Pancreas (tissue), 10 donors: ENCODE measurements around the gene TACC3. TPM values are rescaled to one million over a fixed set of nuclear protein-coding genes. Genes with fewer than 3 reads are reported as not detected.
A peak's percentile ranks its signal among the peaks of the same experiment; 100 is the strongest.

Experiments used
- ATAC-seq, 4 donors: fragments of 200-7000 bp; cut with Tn5 transposase; one replicate each; pipeline versions ENCODE4 v1.8.0 to v1.9.1; 2020; ENCODE audit warnings: mild to moderate bottlenecking in 4 of 4, moderate library complexity in 4 of 4
- DNase-seq, 6 donors: peaks; one replicate each; pipeline ENCODE4 v3.0.0-alpha.2; 2020
- FAIRE-seq: peaks from 2 replicates; lab custom pipeline; 2012; peaks lifted over from hg19 to GRCh38; lab: Jason Lieb, UNC
- H3K27ac ChIP-seq, 4 donors: fragments of 200-600 bp; sonication (generic); 1 replicate in 3 of 4; 2 replicates in 1 of 4; pipeline versions ENCODE4 v1.5.0 to v1.8.0; 2020
- H3K27me3 ChIP-seq, 4 donors: fragments of 200-600 bp; one replicate each; pipeline ENCODE4 v1.8.0; 2021
- H3K36me3 ChIP-seq, 3 donors: fragments of 200-600 bp; sonication (generic) in 1 of 3; one replicate each; pipeline versions ENCODE4 v1.5.0 to v1.8.0; 2020 to 2021
- H3K4me1 ChIP-seq, 3 donors: fragments of 200-600 bp; one replicate each; pipeline ENCODE4 v1.8.0; 2021
- H3K4me3 ChIP-seq, 4 donors: fragments of 200-600 bp; sonication (generic) in 2 of 4; one replicate each; pipeline versions ENCODE4 v1.5.0 to v1.8.0; 2020 to 2021
- H3K9me3 ChIP-seq, 4 donors: fragments of 200-600 bp; one replicate each; pipeline ENCODE4 v1.8.0; 2021
- WGBS, 2 donors: extraction: QIAGEN DNeasy Blood & Tissue Kit; methylation state at CpG; one replicate each; pipeline ENCODE4 v1.1.7; 2013; 5-methylcytosine and 5-hydroxymethylcytosine counted together
- intact Hi-C, 3 donors: fragments of 100-400 bp; cut with DNase I; formaldehyde crosslinking; loops; one replicate each; pipeline versions ENCODE4 v1.11.1 to v1.14.2; 2022
- polyA plus RNA-seq, 2 donors: library from polyadenylated mRNA; stranded (reverse); fragments of 200-250 nt; gene quantifications; one replicate each; pipeline ENCODE4 v1.2.3, GENCODE V29; 2013
- total RNA-seq, 6 donors: library from RNA; stranded (reverse); fragmentation: NEBNext Ultra II Directional in 4 of 6; extraction: Animal tissue kit (Norgen Biotek cat#: 25700) in 4 of 6; gene quantifications; one replicate each; pipeline versions ENCODE4 v1.2.1 to v1.2.4, GENCODE V29; 2021 to 2023
- TF ChIP-seq, protein P1 (sequence below), 4 donors: fragments of 200-600 bp; sonication (generic) in 3 of 4; IDR thresholded peaks; one replicate each; pipeline versions ENCODE4 v1.5.0 to v1.8.0; 2021; ENCODE audit warnings: antibody characterized with exemption in 4 of 4
- donor health status: healthy with polysubstance abuse.
- donor health status: DM: no; HTN: no; CAD: no; lungs with moderate emphysema.
- donor health status: DM: no; HTN: no; CAD: no.
- donor health status: control.
- donor health status: control.
- donor health status: Bipolar disorder and iron deficiency.
- donor health status: DM: yes; HTN: yes; CAD: no.
- donor health status: DM: no; HTN: no; CAD: no.
- donor health status: DM: no; HTN: no; CAD: no.
- donor health status: DM: yes; HTN: yes; CAD: no.

The TACC3 gene
- total and polyA plus RNA-seq, 8 donors, result 0.97 to 4.8 (median 3.3) TPM

DNA sequence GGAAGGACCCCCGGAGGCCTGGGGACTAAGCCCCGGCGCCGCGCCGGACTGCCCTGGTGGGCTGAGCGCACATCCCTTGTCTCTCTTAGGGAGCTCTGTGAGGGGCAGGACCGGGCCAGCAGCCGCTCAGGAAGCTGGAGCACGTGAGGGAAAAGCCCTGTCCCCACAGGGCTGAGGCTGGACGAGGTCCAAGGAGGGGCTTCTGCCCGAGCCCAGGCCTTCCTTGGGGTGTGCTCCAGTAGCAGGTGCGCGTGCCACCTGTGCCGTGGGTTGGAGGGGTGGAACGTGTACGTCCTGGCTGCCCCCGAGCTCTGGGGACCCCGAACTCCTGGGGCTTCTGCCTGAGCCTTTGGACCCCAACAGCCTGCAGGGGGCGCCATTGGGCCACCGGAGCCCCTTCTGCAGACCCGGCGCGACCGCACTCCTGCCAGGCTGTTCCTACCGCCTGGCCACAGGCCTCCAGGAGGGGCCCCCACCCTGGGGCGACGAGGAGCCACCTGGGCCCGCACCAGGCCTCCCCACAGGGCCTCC is 27.2 kb downstream of the TACC3 start:
- Histone ChIP-seq H3K4me3 (no peak overlapping the region), H3K27me3 (no peaks in the 10 kb centered on the region), H3K27ac (no peak overlapping the region), H3K4me1 (no peaks in the 10 kb centered on the region), H3K36me3 (no peaks in the 10 kb centered on the region), H3K9me3 (no peaks in the 10 kb centered on the region)
- FAIRE-seq, result no peak
- peak in 5 of 6 donors; percentile 52 to 93 (median 75) for DNase-seq
- ATAC-seq, result peak; percentile 33 to 61 (median 48)
- WGBS, 2 donors, result 8 to 14% methylated on average over 24 to 29 of the region's 29 CpGs
- intact Hi-C loops, result loop anchor here in 2 of 3 donors (5.0 to 10.0 kb wide), 3 partner anchors 59 to 436 kb away; no protein-coding TSS in a partner anchor
- TF ChIP-seq, protein P1, sequence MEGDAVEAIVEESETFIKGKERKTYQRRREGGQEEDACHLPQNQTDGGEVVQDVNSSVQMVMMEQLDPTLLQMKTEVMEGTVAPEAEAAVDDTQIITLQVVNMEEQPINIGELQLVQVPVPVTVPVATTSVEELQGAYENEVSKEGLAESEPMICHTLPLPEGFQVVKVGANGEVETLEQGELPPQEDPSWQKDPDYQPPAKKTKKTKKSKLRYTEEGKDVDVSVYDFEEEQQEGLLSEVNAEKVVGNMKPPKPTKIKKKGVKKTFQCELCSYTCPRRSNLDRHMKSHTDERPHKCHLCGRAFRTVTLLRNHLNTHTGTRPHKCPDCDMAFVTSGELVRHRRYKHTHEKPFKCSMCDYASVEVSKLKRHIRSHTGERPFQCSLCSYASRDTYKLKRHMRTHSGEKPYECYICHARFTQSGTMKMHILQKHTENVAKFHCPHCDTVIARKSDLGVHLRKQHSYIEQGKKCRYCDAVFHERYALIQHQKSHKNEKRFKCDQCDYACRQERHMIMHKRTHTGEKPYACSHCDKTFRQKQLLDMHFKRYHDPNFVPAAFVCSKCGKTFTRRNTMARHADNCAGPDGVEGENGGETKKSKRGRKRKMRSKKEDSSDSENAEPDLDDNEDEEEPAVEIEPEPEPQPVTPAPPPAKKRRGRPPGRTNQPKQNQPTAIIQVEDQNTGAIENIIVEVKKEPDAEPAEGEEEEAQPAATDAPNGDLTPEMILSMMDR (IDR thresholded peaks at IDR 0.05), result peak; percentile 66 to 78 (median 71)

GRCh38 chr4:1749370-1749769 is 28.0 kb downstream of the TACC3 start:
- H3K9me3 ChIP-seq, result no peaks in the 10 kb centered on the region
- 62 to 73% methylated on average over 3 of the region's 3 CpGs for WGBS, 2 donors
- intact Hi-C loops, result loop anchor here in 2 of 3 donors (5.0 to 10.0 kb wide), 3 partner anchors 58 to 435 kb away; no protein-coding TSS in a partner anchor
- no peak overlapping the region for H3K27ac ChIP-seq
- no peaks in the 10 kb centered on the region for H3K36me3 ChIP-seq
- TF ChIP-seq, protein P1 (IDR thresholded peaks at IDR 0.05), result no peak
- no peaks in the 10 kb centered on the region for H3K4me1 ChIP-seq
- no peak overlapping the region for H3K4me3 ChIP-seq
- DNase-seq (no peak), ATAC-seq (no peak), FAIRE-seq (no peak)
- no peaks in the 10 kb centered on the region for H3K27me3 ChIP-seq

DNA sequence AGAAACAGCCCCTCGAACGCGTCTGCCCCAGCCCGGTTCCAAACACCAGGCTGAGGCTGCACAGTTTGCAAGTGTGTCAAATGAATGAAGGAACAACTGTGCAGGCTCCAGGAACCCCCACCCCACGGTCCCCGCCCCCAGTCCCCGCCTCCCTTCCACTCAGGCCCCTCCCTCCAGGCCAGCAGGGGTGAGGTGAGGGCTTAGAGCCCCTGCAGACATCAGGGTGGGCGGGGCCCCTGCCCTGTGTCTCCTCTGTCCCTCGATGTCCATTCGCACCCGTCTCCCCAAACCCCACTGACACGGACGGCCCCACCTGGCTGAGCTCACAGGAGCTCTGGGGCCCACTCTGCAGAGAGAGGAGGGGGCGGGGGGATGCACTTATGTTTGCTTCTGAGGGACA is 28.5 kb downstream of the TACC3 start:
- Histone ChIP-seq H3K36me3 (no peaks in the 10 kb centered on the region), H3K9me3 (no peaks in the 10 kb centered on the region), H3K27ac (no peak overlapping the region), H3K4me1 (no peaks in the 10 kb centered on the region), H3K4me3 (no peak overlapping the region), H3K27me3 (no peaks in the 10 kb centered on the region)
- DNase-seq (no peak), ATAC-seq (no peak), FAIRE-seq (no peak)
- 75 to 80% methylated on average over 14 of the region's 14 CpGs for WGBS, 2 donors
- intact Hi-C loops, result loop anchor here in 2 of 3 donors (5.0 to 10.0 kb wide), 3 partner anchors 57 to 435 kb away; no protein-coding TSS in a partner anchor
- TF ChIP-seq, protein P1 (IDR thresholded peaks at IDR 0.05), result no peak

DNA sequence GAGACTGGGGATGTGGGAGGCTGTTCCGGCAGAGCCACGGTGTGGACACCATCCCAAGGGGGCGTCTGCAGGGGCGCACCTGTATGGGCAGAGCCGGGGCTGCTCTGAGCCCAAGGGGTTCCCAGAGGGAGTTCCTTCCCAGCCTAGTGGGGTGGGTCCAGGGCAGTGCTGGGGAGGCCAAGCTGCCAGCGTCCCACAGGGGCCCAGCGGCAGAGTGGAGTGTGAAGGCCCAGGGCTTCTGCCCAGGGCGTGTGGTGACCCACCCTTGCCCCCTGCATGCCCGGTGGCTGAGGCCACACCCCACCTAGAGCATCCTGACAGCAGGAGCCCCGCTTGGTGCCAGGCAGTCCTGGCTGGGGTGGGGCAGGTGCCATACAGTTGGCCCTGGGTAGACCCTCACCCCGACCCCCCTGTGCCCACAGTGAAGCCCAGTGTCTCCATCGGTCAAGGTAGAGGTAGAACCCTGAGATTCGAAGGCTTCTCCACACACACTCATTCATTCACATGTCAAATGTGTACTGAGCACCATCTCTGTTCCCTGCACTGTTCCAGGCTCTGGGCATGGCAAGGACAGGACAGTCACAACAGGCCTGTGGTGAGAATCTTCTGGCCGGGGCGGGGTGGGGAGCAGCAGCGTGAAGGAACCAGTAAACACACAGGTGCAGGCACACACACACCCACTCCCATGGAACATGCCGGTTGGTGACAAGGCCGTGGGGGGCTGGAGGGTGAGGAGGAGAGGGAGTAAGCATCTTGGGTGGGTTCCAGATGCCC is 29.2 kb downstream of the TACC3 start:
- Histone ChIP-seq H3K4me1 (no peaks in the 10 kb centered on the region), H3K9me3 (no peaks in the 10 kb centered on the region), H3K27ac (no peak overlapping the region), H3K4me3 (no peak overlapping the region), H3K27me3 (no peaks in the 10 kb centered on the region), H3K36me3 (no peaks in the 10 kb centered on the region)
- DNase-seq, result no peak
- WGBS, 2 donors, result 83 to 88% methylated on average over 18 of the region's 18 CpGs
- TF ChIP-seq, protein P1 (IDR thresholded peaks at IDR 0.05), result no peak
- ATAC-seq, result no peak
- FAIRE-seq, result no peak
- intact Hi-C loops, result loop anchor here in 1 of 3 donors (5.0 kb wide), 1 partner anchor 147 kb away; no protein-coding TSS in a partner anchor
